T-helper 2 cell treated with Interferon-gamma antibody and Interleukin-4, amounts not matched to agents 5 μg/mL and 100 μg/mL, for 36 hours (primary cell): ENCODE results near the gene SLC25A51.

ENCODE experiments used
- DNase-seq: peaks from one replicate; pipeline ENCODE4 v3.0.0; 2021; ENCODE audit warnings: low spot score
- H3K27ac Mint-ChIP-seq: one replicate; pipeline ENCODE4 v1.8.0; 2021; ENCODE audit warnings: mild to moderate bottlenecking, mixed read lengths
- H3K27me3 Mint-ChIP-seq: one replicate; pipeline ENCODE4 v1.8.0; 2021; ENCODE audit warnings: low read depth, mixed read lengths
- H3K36me3 Mint-ChIP-seq: one replicate; pipeline ENCODE4 v1.8.0; 2021; ENCODE audit warnings: low read depth, mixed read lengths
- H3K4me1 Mint-ChIP-seq: one replicate; pipeline ENCODE4 v1.8.0; 2021; ENCODE audit warnings: low read depth, mixed read lengths
- H3K4me3 Mint-ChIP-seq: one replicate; pipeline ENCODE4 v1.8.0; 2022; ENCODE audit warnings: mild to moderate bottlenecking, moderate library complexity, mixed read lengths
- H3K9me3 Mint-ChIP-seq: one replicate; pipeline ENCODE4 v1.8.0; 2021; ENCODE audit warnings: mixed read lengths

The SLC25A51 gene

GRCh38 chr9:37927601-37928551 is 23.9 kb upstream of the SLC25A51 start:
- no peak overlapping the region for H3K27ac Mint-ChIP-seq
- DNase-seq: no peak
- H3K36me3 Mint-ChIP-seq: no peaks in the 10 kb centered on the region
- H3K27me3 Mint-ChIP-seq: no peaks in the 10 kb centered on the region
- H3K9me3 Mint-ChIP-seq: no peaks in the 10 kb centered on the region
- H3K4me1 Mint-ChIP-seq: peaks cover 2% of the 10 kb centered on the region
- no peak overlapping the region for H3K4me3 Mint-ChIP-seq

- H3K4me3 Mint-ChIP-seq: no peak overlapping the region
- no peaks in the 10 kb centered on the region for H3K27me3 Mint-ChIP-seq
- DNase-seq: no peak
- H3K27ac Mint-ChIP-seq: no peak overlapping the region
- no peaks in the 10 kb centered on the region for H3K36me3 Mint-ChIP-seq
- peaks cover 2% of the 10 kb centered on the region for H3K4me1 Mint-ChIP-seq
- no peaks in the 10 kb centered on the region for H3K9me3 Mint-ChIP-seq
Observed at GRCh38 chr9:37927132-37927531, 23.2 kb upstream of the SLC25A51 start.

- Mint-ChIP-seq H3K4me1 (peaks cover 2% of the 10 kb centered on the region), H3K27ac (no peak overlapping the region), H3K36me3 (no peaks in the 10 kb centered on the region), H3K4me3 (no peak overlapping the region), H3K27me3 (no peaks in the 10 kb centered on the region), H3K9me3 (no peaks in the 10 kb centered on the region)
- no peak for DNase-seq
Observed at GRCh38 chr9:37926737-37927118, 22.8 kb upstream of the SLC25A51 start.

- H3K27ac Mint-ChIP-seq: no peak overlapping the region
- no peaks in the 10 kb centered on the region for H3K9me3 Mint-ChIP-seq
- no peak for DNase-seq
- no peak overlapping the region for H3K4me3 Mint-ChIP-seq
- no peaks in the 10 kb centered on the region for H3K36me3 Mint-ChIP-seq
- peaks cover 2% of the 10 kb centered on the region for H3K4me1 Mint-ChIP-seq
- H3K27me3 Mint-ChIP-seq: no peaks in the 10 kb centered on the region
Observed at GRCh38 chr9:37925786-37926736, 22.1 kb upstream of the SLC25A51 start.

GRCh38 chr9:37925006-37925405 is 21.1 kb upstream of the SLC25A51 start:
- H3K36me3 Mint-ChIP-seq: no peaks in the 10 kb centered on the region
- no peak overlapping the region for H3K27ac Mint-ChIP-seq
- no peaks in the 10 kb centered on the region for H3K27me3 Mint-ChIP-seq
- DNase-seq: no peak
- no peak overlapping the region for H3K4me3 Mint-ChIP-seq
- no peaks in the 10 kb centered on the region for H3K9me3 Mint-ChIP-seq
- H3K4me1 Mint-ChIP-seq: peaks cover 2% of the 10 kb centered on the region

GRCh38 chr9:37924538-37924937 is 20.6 kb upstream of the SLC25A51 start:
- Mint-ChIP-seq H3K9me3 (no peaks in the 10 kb centered on the region), H3K4me1 (peaks cover 2% of the 10 kb centered on the region), H3K27ac (no peak overlapping the region), H3K4me3 (no peak overlapping the region), H3K27me3 (no peaks in the 10 kb centered on the region), H3K36me3 (no peaks in the 10 kb centered on the region)
- DNase-seq: no peak

- DNase-seq: no peak
- Mint-ChIP-seq H3K4me1 (peaks cover 2% of the 10 kb centered on the region), H3K27me3 (no peaks in the 10 kb centered on the region), H3K36me3 (no peaks in the 10 kb centered on the region), H3K9me3 (no peaks in the 10 kb centered on the region), H3K4me3 (no peak overlapping the region), H3K27ac (no peak overlapping the region)
Observed at GRCh38 chr9:37923796-37924427, 20.0 kb upstream of the SLC25A51 start.

GRCh38 chr9:37923118-37923795 is 19.3 kb upstream of the SLC25A51 start:
- H3K27ac Mint-ChIP-seq: no peak overlapping the region
- no peaks in the 10 kb centered on the region for H3K36me3 Mint-ChIP-seq
- H3K4me3 Mint-ChIP-seq: no peak overlapping the region
- no peaks in the 10 kb centered on the region for H3K9me3 Mint-ChIP-seq
- peaks cover 2% of the 10 kb centered on the region for H3K4me1 Mint-ChIP-seq
- H3K27me3 Mint-ChIP-seq: no peaks in the 10 kb centered on the region
- no peak for DNase-seq

GRCh38 chr9:37922363-37923117 is 18.6 kb upstream of the SLC25A51 start:
- H3K36me3 Mint-ChIP-seq: no peaks in the 10 kb centered on the region
- H3K9me3 Mint-ChIP-seq: no peaks in the 10 kb centered on the region
- peaks cover 2% of the 10 kb centered on the region for H3K4me1 Mint-ChIP-seq
- H3K27me3 Mint-ChIP-seq: no peaks in the 10 kb centered on the region
- no peak overlapping the region for H3K4me3 Mint-ChIP-seq
- DNase-seq: no peak
- no peak overlapping the region for H3K27ac Mint-ChIP-seq

- no peaks in the 10 kb centered on the region for H3K27me3 Mint-ChIP-seq
- no peak for DNase-seq
- no peaks in the 10 kb centered on the region for H3K9me3 Mint-ChIP-seq
- H3K27ac Mint-ChIP-seq: no peak overlapping the region
- no peaks in the 10 kb centered on the region for H3K36me3 Mint-ChIP-seq
- H3K4me1 Mint-ChIP-seq: peaks cover 2% of the 10 kb centered on the region
- H3K4me3 Mint-ChIP-seq: no peak overlapping the region
Observed at GRCh38 chr9:37921546-37922300, 17.8 kb upstream of the SLC25A51 start.

- DNase-seq: no peak
- no peak overlapping the region for H3K4me3 Mint-ChIP-seq
- no peaks in the 10 kb centered on the region for H3K27me3 Mint-ChIP-seq
- H3K27ac Mint-ChIP-seq: no peak overlapping the region
- H3K9me3 Mint-ChIP-seq: no peaks in the 10 kb centered on the region
- H3K36me3 Mint-ChIP-seq: no peaks in the 10 kb centered on the region
- H3K4me1 Mint-ChIP-seq: peaks cover under 1% of the 10 kb centered on the region
Observed at GRCh38 chr9:37921168-37921510, 17.2 kb upstream of the SLC25A51 start.

GRCh38 chr9:37920471-37921167 is 16.7 kb upstream of the SLC25A51 start:
- Mint-ChIP-seq H3K4me3 (no peak overlapping the region), H3K9me3 (no peaks in the 10 kb centered on the region), H3K4me1 (no peaks in the 10 kb centered on the region), H3K27ac (no peak overlapping the region), H3K27me3 (no peaks in the 10 kb centered on the region), H3K36me3 (no peaks in the 10 kb centered on the region)
- no peak for DNase-seq
